CD14-positive monocyte (primary cell): ENCODE measurements around the gene BBS2. TPM values are rescaled to one million over a fixed set of nuclear protein-coding genes. Genes with fewer than 3 reads are reported as not detected.

Experiments used
- DNase-seq, 3 donors: peaks; one replicate each; pipeline ENCODE4 v3.0.0-alpha.2; 2011 to 2022
- H2AFZ ChIP-seq: 2 replicates; pipeline ENCODE4 v1.6.0; 2012; ENCODE audit warnings: mild to moderate bottlenecking, low read depth, low read length, inconsistent platforms; ENCODE audit not compliant: insufficient read depth, poor library complexity, severe bottlenecking
- H3K27ac ChIP-seq, 2 donors: 1 replicate in 1 of 2; 2 replicates in 1 of 2; pipeline ENCODE4 v1.5.1; 2012 to 2013; ENCODE audit warnings: low read length in 2 of 2, control low read depth in 1 of 2, inconsistent platforms in 1 of 2, low read depth in 1 of 2, mild to moderate bottlenecking in 1 of 2
- H3K27me3 ChIP-seq, 2 donors: one replicate each; pipeline versions ENCODE4 v1.6.0 to v1.6.1; 2011 to 2013; ENCODE audit warnings: low read length in 2 of 2; ENCODE audit not compliant: control insufficient read depth in 2 of 2, insufficient read depth in 2 of 2
- H3K36me3 ChIP-seq, 2 donors: replicated peaks in 1 of 2; 1 replicate in 1 of 2; 2 replicates in 1 of 2; pipeline versions ENCODE4 v1.5.1 to v1.6.1; 2012 to 2013; ENCODE audit warnings: low read length in 2 of 2, control low read depth in 1 of 2, inconsistent platforms in 1 of 2, mild to moderate bottlenecking in 1 of 2; ENCODE audit not compliant: insufficient read depth in 2 of 2, control insufficient read depth in 1 of 2
- H3K4me1 ChIP-seq, 2 donors: 1 replicate in 1 of 2; 2 replicates in 1 of 2; pipeline versions ENCODE4 v1.5.1 to v1.6.1; 2012 to 2013; ENCODE audit warnings: low read length in 2 of 2, control low read depth in 1 of 2, inconsistent platforms in 1 of 2, mild to moderate bottlenecking in 1 of 2, moderate library complexity in 1 of 2; ENCODE audit not compliant: insufficient read depth in 2 of 2, control insufficient read depth in 1 of 2
- H3K4me2 ChIP-seq: replicated peaks from 2 replicates; pipeline ENCODE3; 2012; ENCODE audit warnings: low read length, moderate library complexity, mild to moderate bottlenecking; ENCODE audit not compliant: poor library complexity, severe bottlenecking; ENCODE audit errors: extremely low read depth
- H3K4me3 ChIP-seq, 3 experiments: fragments of 200-600 bp in 1 of 3; sonication (generic) in 1 of 3; replicated peaks in 1 of 3; 1 replicate in 2 of 3; 2 replicates in 1 of 3; pipeline ENCODE4 v1.5.1; 2011 to 2013; ENCODE audit warnings: low read length in 3 of 3, mild to moderate bottlenecking in 3 of 3, control low read depth in 2 of 3, low read depth in 2 of 3, inconsistent platforms in 1 of 3, moderate library complexity in 1 of 3
- H3K79me2 ChIP-seq: 2 replicates; pipeline ENCODE4 v1.6.0; 2012; ENCODE audit warnings: mild to moderate bottlenecking, control low read depth, inconsistent platforms, low read length, moderate library complexity; ENCODE audit not compliant: insufficient read depth
- H3K9ac ChIP-seq: 2 replicates; pipeline ENCODE4 v1.6.0; 2017; ENCODE audit warnings: low read length, mild to moderate bottlenecking; ENCODE audit not compliant: insufficient read depth, poor library complexity, severe bottlenecking
- H3K9me3 ChIP-seq, 2 donors: replicated peaks in 1 of 2; 1 replicate in 1 of 2; 2 replicates in 1 of 2; pipeline versions ENCODE4 v1.5.1 to v1.6.1; 2012 to 2013; ENCODE audit warnings: low read length in 2 of 2, control low read depth in 1 of 2; ENCODE audit not compliant: control insufficient read depth in 1 of 2, insufficient read depth in 1 of 2
- H4K20me1 ChIP-seq: 2 replicates; pipeline ENCODE4 v1.6.0; 2012; ENCODE audit warnings: mild to moderate bottlenecking, low read length, control low read depth, moderate library complexity; ENCODE audit not compliant: insufficient read depth
- H3K27ac Mint-ChIP-seq, 7 donors: one replicate each; pipeline ENCODE4 v1.8.0; 2020; ENCODE audit warnings: mild to moderate bottlenecking in 7 of 7, mixed read lengths in 7 of 7, moderate library complexity in 6 of 7, inconsistent platforms in 2 of 7
- H3K27me3 Mint-ChIP-seq, 3 donors: one replicate each; pipeline ENCODE4 v1.8.0; 2021 to 2022; ENCODE audit warnings: low read depth in 3 of 3, mild to moderate bottlenecking in 3 of 3, mixed read lengths in 3 of 3, moderate library complexity in 3 of 3, inconsistent platforms in 1 of 3
- H3K36me3 Mint-ChIP-seq, 2 donors: one replicate each; pipeline ENCODE4 v1.8.0; 2020; ENCODE audit warnings: mixed read lengths in 2 of 2, inconsistent platforms in 1 of 2, mild to moderate bottlenecking in 1 of 2
- H3K4me1 Mint-ChIP-seq: one replicate; pipeline ENCODE4 v1.8.0; 2020; ENCODE audit warnings: mild to moderate bottlenecking, mixed read lengths
- H3K4me3 Mint-ChIP-seq, 2 donors: one replicate each; pipeline ENCODE4 v1.8.0; 2020; ENCODE audit warnings: mild to moderate bottlenecking in 2 of 2, mixed read lengths in 2 of 2, moderate library complexity in 1 of 2
- H3K9me3 Mint-ChIP-seq, 7 donors: one replicate each; pipeline ENCODE4 v1.8.0; 2020 to 2022; ENCODE audit warnings: mixed read lengths in 7 of 7, mild to moderate bottlenecking in 6 of 7, moderate library complexity in 6 of 7, inconsistent platforms in 2 of 7
- CTCF ChIP-seq: fragments of 200-600 bp; IDR thresholded peaks from one replicate; pipeline ENCODE4 v1.8.0; 2022; ENCODE audit warnings: antibody characterized with exemption, mild to moderate bottlenecking
- WGBS: methylation state at CpG from one replicate; pipeline ENCODE4 v1.1.5; 2013; ENCODE audit warnings: missing lambda C conversion rate; ENCODE audit not compliant: insufficient coverage; 5-methylcytosine and 5-hydroxymethylcytosine counted together
- intact Hi-C, 2 donors: fragments of 100-400 bp; cut with micrococcal nuclease; formaldehyde crosslinking; loops; one replicate each; pipeline versions ENCODE4 v1.15.0 to v1.15.1; 2023
- polyA plus RNA-seq, 3 donors: library from polyadenylated mRNA; depleted of rRNA in 1 of 3; unstranded in 2 of 3; stranded (reverse) in 1 of 3; fragments of 300-500 nt in 2 of 3; fragments of >200 nt in 1 of 3; fragmentation: Illumina TruSeq in 2 of 3; gene quantifications; 1 replicate in 2 of 3; 2 replicates in 1 of 3; pipeline ENCODE4 v1.2.3, GENCODE V29; 2012 to 2021

The BBS2 gene
- polyA plus RNA-seq, 3 donors: 16.6 to 35.5 (median 18.8) TPM

GRCh38 chr16:56510544-56510943 is 9.3 kb downstream of the BBS2 start:
- no peak for DNase-seq
- TF ChIP-seq CTCF: no peak
- H3K4me3 ChIP-seq: no peak overlapping the region
- peaks cover 16% of the 10 kb centered on the region for H4K20me1 ChIP-seq
- no CpG with 5 or more reads among the region's 2 CpGs for WGBS
- Mint-ChIP-seq H3K4me3 (no peak overlapping the region), H3K27me3 (no peaks in the 10 kb centered on the region), H3K9me3 (no peaks in the 10 kb centered on the region), H3K36me3 (peaks cover 49 to 56% of the 10 kb centered on the region in 2 donors), H3K4me1 (peaks cover 17% of the 10 kb centered on the region), H3K27ac (no peak overlapping the region)
- no peak overlapping the region for H2AFZ ChIP-seq
- H3K4me1 ChIP-seq: peaks cover 4 to 8% of the 10 kb centered on the region in 2 donors
- no peaks in the 10 kb centered on the region for H3K79me2 ChIP-seq
- no peak overlapping the region for H3K9ac ChIP-seq
- H3K27me3 ChIP-seq: no peaks in the 10 kb centered on the region
- intact Hi-C loops: no loop called here
- H3K9me3 ChIP-seq: no peaks in the 10 kb centered on the region
- peaks cover 48 to 68% of the 10 kb centered on the region in 2 donors for H3K36me3 ChIP-seq
- H3K27ac ChIP-seq: no peak overlapping the region
- H3K4me2 ChIP-seq: no peak overlapping the region

GRCh38 chr16:56506941-56507340 is 12.9 kb downstream of the BBS2 start:
- H3K27ac Mint-ChIP-seq: no peak overlapping the region
- no peak for TF ChIP-seq CTCF
- H4K20me1 ChIP-seq: peaks cover 2% of the 10 kb centered on the region
- intact Hi-C loops: no loop called here
- peaks cover 69 to 92% of the 10 kb centered on the region in 2 donors for H3K36me3 ChIP-seq
- H3K27me3 ChIP-seq: no peaks in the 10 kb centered on the region
- no peak overlapping the region for H3K27ac ChIP-seq
- H3K27me3 Mint-ChIP-seq: no peaks in the 10 kb centered on the region
- no peaks in the 10 kb centered on the region for H3K4me1 ChIP-seq
- no peak overlapping the region for H3K9ac ChIP-seq
- no peaks in the 10 kb centered on the region for H3K79me2 ChIP-seq
- no peak for DNase-seq
- H3K36me3 Mint-ChIP-seq: peaks cover 66 to 78% of the 10 kb centered on the region in 2 donors
- no peak overlapping the region for H3K4me3 ChIP-seq
- no peaks in the 10 kb centered on the region for H3K9me3 Mint-ChIP-seq
- no peaks in the 10 kb centered on the region for H3K4me1 Mint-ChIP-seq
- no peak overlapping the region for H3K4me2 ChIP-seq
- H2AFZ ChIP-seq: no peak overlapping the region
- no peak overlapping the region for H3K4me3 Mint-ChIP-seq
- no peaks in the 10 kb centered on the region for H3K9me3 ChIP-seq
